ENCODE data around the gene LIPC. TPM values are rescaled to one million over a fixed set of nuclear protein-coding genes. Genes with fewer than 3 reads are reported as not detected.

Gene LIPC
- total RNA-seq, 2 donors from 2014 or later: 0.52 to 0.59 TPM

GRCh38 chr15:58513008-58513407 is 81.2 kb downstream of the LIPC start:
- no peaks in the 10 kb centered on the region for H3K27me3 ChIP-seq
- TF ChIP-seq CTCF (IDR thresholded peaks at IDR 0.05): no peak
- peaks cover 0 to 9% of the 10 kb centered on the region in 2 donors for H3K4me1 ChIP-seq
- H3K9me3 ChIP-seq: no peaks in the 10 kb centered on the region
- H3K27ac ChIP-seq: no peak overlapping the region
- no peaks in the 10 kb centered on the region for H3K36me3 ChIP-seq
- no peak for DNase-seq (ENCODE audit: low spot score)
- no peak overlapping the region for H3K4me3 ChIP-seq

DNA sequence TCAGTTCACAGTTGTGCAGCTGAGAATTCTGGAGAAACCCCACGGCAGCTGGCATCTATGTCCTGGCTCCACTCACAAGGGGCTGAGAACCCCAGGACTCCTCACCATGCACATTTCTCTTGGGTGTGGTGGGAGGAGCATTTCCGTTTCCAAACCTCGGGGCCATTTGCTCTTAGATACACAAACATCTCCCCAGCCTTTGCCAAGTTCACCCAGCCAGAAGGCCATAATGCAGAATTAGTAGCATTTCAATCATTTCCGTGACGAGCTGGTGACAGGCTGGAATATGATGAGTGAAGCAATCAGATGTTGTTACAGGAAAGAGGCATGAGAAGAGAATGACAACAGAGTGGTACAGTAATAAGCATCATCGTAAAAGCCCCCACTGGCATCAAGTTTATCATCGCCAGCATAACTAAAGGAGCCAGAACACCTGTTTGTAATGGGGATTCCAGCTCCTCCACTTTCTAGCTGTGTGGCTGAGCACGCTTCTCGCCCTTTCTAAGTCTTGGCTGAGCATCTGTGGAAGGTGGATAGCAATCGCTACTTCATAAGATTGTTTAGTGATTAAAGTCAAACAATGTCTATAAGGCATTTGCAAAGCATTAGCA is 82.0 kb downstream of the LIPC start:
- H3K36me3 ChIP-seq: no peaks in the 10 kb centered on the region
- no peaks in the 10 kb centered on the region for H3K27me3 ChIP-seq
- no peak for DNase-seq (ENCODE audit: low spot score)
- no peak for TF ChIP-seq CTCF (IDR thresholded peaks at IDR 0.05)
- peaks cover 0 to 13% of the 10 kb centered on the region in 2 donors for H3K4me1 ChIP-seq
- no peaks in the 10 kb centered on the region for H3K9me3 ChIP-seq
- H3K4me3 ChIP-seq: no peak overlapping the region
- H3K27ac ChIP-seq: no peak overlapping the region

DNA sequence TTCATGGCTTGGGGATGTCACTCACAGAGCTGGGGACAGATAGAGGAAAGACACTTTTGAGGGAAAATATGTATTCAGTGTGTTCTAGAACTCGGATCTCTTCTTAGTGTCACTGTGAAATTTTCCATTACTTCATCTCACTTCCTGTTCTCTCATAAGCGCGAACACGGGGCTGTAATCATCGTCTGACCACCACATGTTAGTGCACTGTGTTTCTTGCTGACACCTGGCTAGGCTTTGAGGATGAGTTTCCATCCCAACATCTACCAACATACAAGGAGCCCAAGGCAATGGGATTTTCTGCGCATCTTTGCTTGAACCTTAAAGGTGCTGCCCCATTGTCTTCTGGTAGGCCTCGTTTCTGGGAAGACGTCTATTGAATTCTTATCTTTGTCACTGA is 84.0 kb downstream of the LIPC start:
- H3K4me3 ChIP-seq: no peak overlapping the region
- no peak overlapping the region for H3K27ac ChIP-seq
- peaks cover 0 to 15% of the 10 kb centered on the region in 2 donors for H3K4me1 ChIP-seq
- H3K9me3 ChIP-seq: no peaks in the 10 kb centered on the region
- no peaks in the 10 kb centered on the region for H3K27me3 ChIP-seq
- DNase-seq (ENCODE audit: low spot score): no peak
- H3K36me3 ChIP-seq: no peaks in the 10 kb centered on the region
- no peak for TF ChIP-seq CTCF (IDR thresholded peaks at IDR 0.05)

- Histone ChIP-seq H3K36me3 (no peaks in the 10 kb centered on the region), H3K9me3 (no peaks in the 10 kb centered on the region), H3K4me3 (no peak overlapping the region), H3K27me3 (no peaks in the 10 kb centered on the region), H3K4me1 (peaks cover 0 to 29% of the 10 kb centered on the region in 2 donors), H3K27ac (peak overlapping the region in 1 of 2 donors; percentile 22)
- TF ChIP-seq CTCF (IDR thresholded peaks at IDR 0.05): peak in 1 of 2 donors; percentile 31
- no peak for DNase-seq (ENCODE audit: low spot score)
Measured at GRCh38 chr15:58517252-58517681, 85.5 kb downstream of the LIPC start.

DNA sequence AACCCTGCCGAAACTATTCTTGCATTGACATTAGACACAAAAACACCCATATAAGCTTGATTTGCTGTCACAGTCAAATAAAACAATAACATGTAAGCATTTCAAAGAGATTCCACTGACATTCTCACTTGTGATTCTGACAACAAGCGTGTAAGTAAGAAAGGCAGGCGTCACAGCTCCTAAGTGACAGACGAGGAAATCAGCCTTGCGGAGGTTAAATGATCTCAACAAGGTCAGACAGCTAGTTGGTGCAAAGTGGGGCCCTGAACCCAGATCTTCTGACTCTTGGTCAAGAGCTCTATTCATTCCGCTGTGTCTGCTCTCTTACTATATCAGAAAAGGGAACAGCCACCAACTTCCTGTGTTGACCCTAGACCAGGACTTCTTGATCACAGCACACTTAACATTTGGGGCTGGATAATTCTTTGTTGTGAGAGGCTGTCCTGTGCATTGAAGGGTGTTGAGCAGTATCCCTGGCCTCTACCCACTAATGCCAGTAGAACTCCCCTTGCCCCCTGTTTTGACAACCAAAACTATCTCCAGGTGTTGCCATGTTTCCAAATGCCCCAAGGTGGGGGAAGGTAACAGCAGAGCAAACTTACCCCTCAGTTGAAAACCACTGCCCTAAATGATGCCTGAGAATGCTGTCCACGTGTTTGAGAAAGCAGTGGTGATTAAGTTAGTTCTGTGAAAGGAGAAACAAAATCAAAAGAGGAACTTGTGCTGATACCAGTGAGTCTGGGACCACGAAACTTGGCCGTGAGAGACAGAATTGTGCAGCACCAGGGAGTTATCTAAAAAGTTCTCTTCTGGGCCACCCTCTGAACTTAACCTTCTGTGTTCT is 86.1 kb downstream of the LIPC start:
- Histone ChIP-seq H3K36me3 (no peaks in the 10 kb centered on the region), H3K4me1 (peaks cover 0 to 36% of the 10 kb centered on the region in 2 donors), H3K9me3 (no peaks in the 10 kb centered on the region), H3K4me3 (no peak overlapping the region), H3K27ac (peak overlapping the region in 1 of 2 donors; percentile 22), H3K27me3 (no peaks in the 10 kb centered on the region)
- TF ChIP-seq CTCF (IDR thresholded peaks at IDR 0.05): no peak
- DNase-seq (ENCODE audit: low spot score): no peak

All from right atrium auricular region (tissue), 2 donors.